Neutrophil (primary cell): ENCODE measurements around the gene CYB561D1.
A peak's percentile ranks its signal among the peaks of the same experiment; 100 is the strongest.

Experiments used
- H3K27ac ChIP-seq: fragments of 200-600 bp; sonication (generic); 2 replicates; pipeline ENCODE4 v1.5.1; 2016; ENCODE audit warnings: mild to moderate bottlenecking, moderate library complexity
- H3K27me3 ChIP-seq: fragments of 200-600 bp; sonication (generic); 2 replicates; pipeline ENCODE4 v1.6.0; 2016; ENCODE audit warnings: mild to moderate bottlenecking
- H3K36me3 ChIP-seq: fragments of 200-600 bp; sonication (generic); 2 replicates; pipeline ENCODE4 v1.5.1; 2017
- H3K4me1 ChIP-seq, 2 experiments: fragments of 200-600 bp in 1 of 2; sonication (generic) in 1 of 2; 1 replicate in 1 of 2; 2 replicates in 1 of 2; pipeline versions ENCODE4 v1.5.1 to v1.6.1; 2013 to 2016; ENCODE audit warnings: low read depth in 1 of 2, low read length in 1 of 2, mild to moderate bottlenecking in 1 of 2, moderate library complexity in 1 of 2; ENCODE audit not compliant: control insufficient read depth in 1 of 2, insufficient read depth in 1 of 2
- H3K4me3 ChIP-seq, 2 experiments: fragments of 200-600 bp in 1 of 2; sonication (generic) in 1 of 2; 1 replicate in 1 of 2; 2 replicates in 1 of 2; pipeline ENCODE4 v1.5.1; 2013 to 2016; ENCODE audit warnings: low read depth in 1 of 2, low read length in 1 of 2, mild to moderate bottlenecking in 1 of 2, moderate library complexity in 1 of 2
- H3K9me3 ChIP-seq: fragments of 200-600 bp; sonication (generic); 2 replicates; pipeline ENCODE4 v1.5.1; 2016
- CTCF ChIP-seq: fragments of 200-600 bp; sonication (generic); IDR thresholded peaks from 2 replicates; pipeline ENCODE4 v1.5.1; 2016; ENCODE audit warnings: antibody characterized with exemption

Gene CYB561D1

GRCh38 chr1:109457819-109458218, 36.1 kb upstream of the CYB561D1 start:
- Histone ChIP-seq H3K27ac (no peak overlapping the region), H3K4me1 (no peaks in the 10 kb centered on the region), H3K27me3 (peaks cover 95% of the 10 kb centered on the region), H3K36me3 (no peaks in the 10 kb centered on the region), H3K9me3 (no peaks in the 10 kb centered on the region), H3K4me3 (no peak overlapping the region)
- TF ChIP-seq CTCF = no peak

- peaks cover 100% of the 10 kb centered on the region for H3K27me3 ChIP-seq
- no peaks in the 10 kb centered on the region for H3K36me3 ChIP-seq
- TF ChIP-seq CTCF = no peak
- no peak overlapping the region for H3K27ac ChIP-seq
- H3K4me1 ChIP-seq = peaks cover 5 to 11% of the 10 kb centered on the region in 2 experiments
- no peaks in the 10 kb centered on the region for H3K9me3 ChIP-seq
- H3K4me3 ChIP-seq = peak overlapping the region in 1 of 2 experiments; percentile 38
These were observed 27.8 kb upstream of the CYB561D1 start for GRCh38 chr1:109466125-109466451.

DNA sequence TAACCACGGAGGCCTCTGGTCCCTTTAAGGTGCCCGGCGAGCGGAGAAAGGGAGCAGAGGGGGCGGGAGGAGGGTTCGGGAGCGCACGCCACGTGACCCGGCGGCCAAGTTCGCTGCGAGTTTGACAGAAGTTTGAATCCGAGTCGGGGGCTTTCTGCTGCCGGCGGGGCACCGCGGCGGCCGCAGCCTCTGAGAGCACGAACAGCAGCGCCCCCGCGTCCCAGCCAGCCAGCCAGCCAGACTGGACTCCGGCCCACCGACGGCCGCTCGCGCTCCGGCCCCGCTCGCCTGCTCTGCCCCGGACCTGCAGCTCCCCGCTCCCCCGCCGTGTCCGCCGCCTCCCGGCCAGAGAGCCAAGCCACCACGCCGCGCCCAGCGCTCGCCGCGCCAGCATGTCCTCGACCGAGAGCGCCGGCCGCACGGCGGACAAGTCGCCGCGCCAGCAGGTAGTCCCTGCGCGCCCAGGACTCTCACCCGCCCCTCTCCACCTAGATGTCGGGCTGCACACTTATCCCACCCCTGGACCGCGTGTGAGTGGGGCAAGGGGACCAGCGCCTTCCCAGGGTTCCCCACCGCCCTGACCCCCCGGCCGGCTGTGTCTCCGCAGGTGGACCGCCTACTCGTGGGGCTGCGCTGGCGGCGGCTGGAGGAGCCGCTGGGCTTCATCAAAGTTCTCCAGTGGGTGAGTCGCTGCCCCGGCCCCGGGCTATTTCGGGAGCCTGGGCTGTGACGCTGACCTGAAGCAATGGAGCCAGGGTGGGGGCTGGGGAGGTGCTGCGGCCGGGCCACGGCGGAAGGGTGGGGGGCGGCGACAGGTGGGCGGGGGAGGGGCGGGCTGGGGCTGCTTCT, 27.2 kb upstream of the CYB561D1 start, which contains the start of gene SYPL2:
TSS of gene SYPL2 (plus strand) at position 95 of the 849 bp plus-strand sequence. CDS start at position 393, 298 bp downstream.
- H3K36me3 ChIP-seq = no peaks in the 10 kb centered on the region
- no peak within 1 kb of the TSS for H3K27ac ChIP-seq
- TF ChIP-seq CTCF = no peak
- peak within 1 kb of the TSS in 1 of 2 experiments; percentile 38 for H3K4me3 ChIP-seq
- H3K9me3 ChIP-seq = no peaks in the 10 kb centered on the region
- H3K4me1 ChIP-seq = peaks cover 5 to 11% of the 10 kb centered on the region in 2 experiments
- peaks cover 100% of the 10 kb centered on the region for H3K27me3 ChIP-seq

- H3K27me3 ChIP-seq = peaks cover 100% of the 10 kb centered on the region
- H3K4me3 ChIP-seq = no peak overlapping the region
These were observed 26.6 kb upstream of the CYB561D1 start for GRCh38 chr1:109467301-109467777.

GRCh38 chr1:109468061-109468460, 25.8 kb upstream of the CYB561D1 start:
- H3K36me3 ChIP-seq = no peaks in the 10 kb centered on the region
- H3K9me3 ChIP-seq = no peaks in the 10 kb centered on the region
- H3K27me3 ChIP-seq = peaks cover 100% of the 10 kb centered on the region
- no peak overlapping the region for H3K27ac ChIP-seq
- no peak for TF ChIP-seq CTCF
- no peak overlapping the region for H3K4me3 ChIP-seq
- H3K4me1 ChIP-seq = peaks cover 5 to 11% of the 10 kb centered on the region in 2 experiments

More at GRCh38 chr1:109467301-109467777, 26.6 kb upstream of the CYB561D1 start:
- H3K27ac ChIP-seq = no peak overlapping the region
- H3K4me1 ChIP-seq = peaks cover 5 to 11% of the 10 kb centered on the region in 2 experiments
- H3K9me3 ChIP-seq = no peaks in the 10 kb centered on the region
- TF ChIP-seq CTCF = no peak
- H3K36me3 ChIP-seq = no peaks in the 10 kb centered on the region
